GM12873 (cell line): ENCODE data around the gene AHSA1.

ENCODE experiments used
- CTCF ChIP-seq: IDR thresholded peaks from 2 replicates; pipeline ENCODE4 v1.5.1; 2012; ENCODE audit warnings: low read depth, mild to moderate bottlenecking, moderate library complexity, low read length, control low read depth; ENCODE audit not compliant: insufficient read depth; ENCODE audit errors: missing control alignments

AHSA1 gene

DNA sequence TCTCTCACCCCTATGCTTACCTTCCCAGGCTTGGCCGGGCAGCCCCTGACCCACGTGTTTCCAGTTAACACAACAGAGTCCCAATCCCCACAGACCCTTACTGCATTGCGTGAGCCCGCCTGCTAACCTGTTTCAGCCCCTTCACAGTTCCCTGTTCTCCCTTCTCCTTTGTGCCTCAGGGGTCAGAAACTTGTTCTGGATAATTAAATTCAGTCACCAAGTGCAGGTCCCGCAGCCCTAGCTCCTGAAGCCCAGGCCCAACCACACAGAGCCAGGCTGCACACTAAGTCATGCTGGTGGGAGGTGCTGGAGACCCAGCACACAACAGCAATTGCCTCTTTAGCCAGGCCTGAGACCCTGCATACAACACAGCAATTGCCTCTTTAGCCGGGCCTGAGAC lies 31.1 kb downstream of the AHSA1 start:
- TF ChIP-seq CTCF: no peak

GRCh38 chr14:77490347-77490986 lies 32.6 kb downstream of the AHSA1 start:
- TF ChIP-seq CTCF: no peak

- TF ChIP-seq CTCF: no peak
Measured at GRCh38 chr14:77491056-77491455, 33.2 kb downstream of the AHSA1 start.

DNA sequence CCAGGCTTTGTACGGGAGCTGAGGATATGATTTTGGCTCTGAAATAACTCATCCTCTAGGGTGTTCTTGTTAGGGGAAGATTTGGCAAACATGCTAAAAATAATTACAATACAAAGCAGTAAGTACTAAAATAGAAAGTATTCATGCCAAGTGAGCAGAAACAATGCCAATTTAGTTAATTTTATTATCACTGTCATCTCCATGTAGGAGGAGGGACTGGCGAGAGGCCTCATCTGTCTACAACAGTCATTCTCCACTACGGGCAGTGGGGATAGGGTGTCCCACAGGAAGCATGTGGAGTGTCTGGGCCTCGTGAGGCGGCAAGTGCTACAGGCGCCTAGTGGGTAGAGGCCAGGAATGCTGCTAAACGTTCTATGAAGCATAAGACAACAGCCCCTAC lies 37.4 kb downstream of the AHSA1 start:
- no peak for TF ChIP-seq CTCF

DNA sequence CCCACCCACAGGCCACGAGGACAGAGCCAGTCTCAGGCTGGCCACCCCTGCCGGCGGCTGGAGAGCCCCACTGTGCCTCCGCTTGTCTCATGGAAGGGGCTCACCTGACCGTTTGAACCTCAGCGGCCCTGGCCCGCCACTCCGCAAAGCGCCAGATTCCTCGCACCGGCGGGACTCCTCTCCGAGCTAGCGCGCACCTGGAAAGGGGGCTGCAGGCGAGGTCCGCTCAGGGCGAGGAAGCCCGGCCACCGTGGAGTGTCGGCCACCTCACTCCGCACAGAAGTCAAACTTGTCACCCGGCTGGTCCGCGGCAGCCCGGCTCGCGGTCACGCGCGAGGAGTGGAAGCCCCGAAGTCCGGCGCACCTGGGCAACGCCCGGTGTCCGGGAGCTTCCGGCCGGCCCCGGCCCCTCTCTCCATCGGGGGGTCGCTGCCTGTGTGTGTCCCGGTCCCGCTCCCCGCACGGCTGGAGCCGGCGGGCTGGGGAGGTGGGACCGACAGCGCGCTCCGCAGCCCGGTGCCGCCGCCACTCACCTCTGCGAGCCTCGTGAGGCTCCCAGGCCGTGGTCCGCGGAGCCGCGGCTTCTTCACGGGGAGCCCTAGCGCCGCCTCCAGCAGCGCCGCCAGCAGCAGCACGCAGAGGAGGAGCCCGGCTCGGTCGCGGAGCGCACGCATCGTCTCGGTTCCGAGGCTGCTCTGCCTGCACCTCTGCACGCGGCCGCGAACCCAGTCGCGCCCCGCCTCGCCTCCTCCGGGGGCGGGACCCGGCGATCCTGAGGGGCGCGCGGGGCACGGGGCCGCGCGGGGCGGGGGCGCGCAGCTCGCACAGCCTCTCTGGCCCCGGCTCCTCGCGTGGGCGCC lies 40.5 kb downstream of the AHSA1 start, which contains the start of gene ISM2:
ISM2 (minus strand) TSS at position 697 of the 860 bp plus-strand sequence; CDS start at position 674, 23 bp downstream.
- TF ChIP-seq CTCF: no peak

DNA sequence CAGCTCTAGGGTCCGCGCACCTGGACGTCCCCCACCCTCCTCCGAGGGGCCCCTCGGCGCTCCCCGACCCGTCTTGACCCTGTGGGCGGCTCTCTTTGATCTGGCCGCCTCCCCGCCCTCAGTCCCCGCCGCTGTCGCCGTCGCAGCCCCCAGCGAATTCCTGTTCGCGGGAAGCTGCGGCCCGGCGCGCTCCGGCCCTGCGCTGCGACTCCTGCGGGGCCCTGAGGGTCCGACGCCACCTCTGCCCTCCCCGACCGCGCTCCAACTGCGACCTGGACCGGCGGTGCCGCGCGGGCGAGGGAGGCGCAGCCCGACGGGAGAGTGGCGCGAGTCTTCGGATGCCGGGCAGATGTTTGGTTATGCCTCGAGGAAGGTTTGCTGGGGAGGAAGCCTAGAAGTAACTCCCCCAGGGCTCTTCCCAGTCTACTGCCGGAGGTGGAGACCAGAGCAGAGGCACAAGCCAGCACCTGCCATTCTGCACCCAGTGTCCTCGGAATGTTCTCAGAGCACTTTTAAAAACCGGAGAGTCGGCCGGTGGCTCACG lies 41.2 kb downstream of the AHSA1 start:
- TF ChIP-seq CTCF: no peak

- TF ChIP-seq CTCF: no peak
Measured at GRCh38 chr14:77502109-77502782, 44.4 kb downstream of the AHSA1 start.
